A673 (cell line): ENCODE results near the gene MST1. TPM values are rescaled to one million over a fixed set of nuclear protein-coding genes. Genes with fewer than 3 reads are reported as not detected.
A peak's percentile ranks its signal among the peaks of the same experiment; 100 is the strongest.

Source experiments
- BruUV-seq: library from RNA; stranded (reverse); fragments of 400-500 nt; replicated peaks from 2 replicates; lab custom pipeline; 2021; lab: Mats Ljungman, UMichigan
- CTCF ChIA-PET: fragments of 300-600 bp; sonication (Branson Sonifier 250); formaldehyde crosslinking; loops from one replicate; lab custom pipeline; 2022; ENCODE audit warnings: antibody characterized with exemption; lab: Charles Lee
- POLR2A ChIA-PET: fragments of 300-600 bp; sonication (Branson Sonifier 250); formaldehyde crosslinking; loops from one replicate; lab custom pipeline; 2022; ENCODE audit warnings: antibody characterized with exemption; ENCODE audit not compliant: low non-redundant PET; lab: Charles Lee
- DNase-seq: peaks from one replicate; pipeline ENCODE4 v3.0.0-alpha.2; 2015; ENCODE audit warnings: low spot score
- H3K27ac ChIP-seq: fragments of 200-600 bp; sonication (generic); 2 replicates; pipeline ENCODE4 v1.5.1; 2016; ENCODE audit warnings: mixed run types, low read depth, mild to moderate bottlenecking, mixed read lengths, antibody characterized with exemption, low read length; ENCODE audit not compliant: poor library complexity, severe bottlenecking
- H3K27me3 ChIP-seq: fragments of 200-600 bp; sonication (generic); replicated peaks from 2 replicates; pipeline ENCODE4 v1.6.1; 2017; ENCODE audit warnings: mixed run types, low read depth, mild to moderate bottlenecking, mixed read lengths, antibody characterized with exemption, low read length; ENCODE audit not compliant: insufficient read depth, poor library complexity
- H3K36me3 ChIP-seq: fragments of 200-600 bp; sonication (generic); 2 replicates; pipeline ENCODE4 v1.6.1; 2016; ENCODE audit warnings: mixed run types, mild to moderate bottlenecking, mixed read lengths, antibody characterized with exemption, low read length; ENCODE audit not compliant: insufficient read depth, poor library complexity, severe bottlenecking
- H3K4me1 ChIP-seq: fragments of 200-600 bp; sonication (generic); 2 replicates; pipeline ENCODE4 v1.6.1; 2017; ENCODE audit warnings: mixed run types, mild to moderate bottlenecking, mixed read lengths, antibody characterized with exemption, low read length; ENCODE audit not compliant: insufficient read depth, poor library complexity, severe bottlenecking
- H3K4me3 ChIP-seq: fragments of 200-600 bp; sonication (generic); 2 replicates; pipeline ENCODE4 v1.5.1; 2016; ENCODE audit warnings: low read depth, mixed run types, mild to moderate bottlenecking, mixed read lengths, low read length; ENCODE audit not compliant: poor library complexity, severe bottlenecking
- H3K9me3 ChIP-seq: fragments of 200-600 bp; sonication (generic); 2 replicates; pipeline ENCODE4 v1.6.1; 2016; ENCODE audit warnings: mixed run types, low read depth, mild to moderate bottlenecking, mixed read lengths, antibody characterized with exemption, low read length; ENCODE audit not compliant: poor library complexity, severe bottlenecking
- EZH2 ChIP-seq: fragments of 200-600 bp; sonication (generic); IDR thresholded peaks from 2 replicates; pipeline ENCODE4 v1.6.1; 2017; ENCODE audit warnings: borderline replicate concordance, low read depth, mild to moderate bottlenecking, mixed read lengths, antibody characterized with exemption, low read length; ENCODE audit not compliant: poor library complexity, severe bottlenecking
- intact Hi-C: fragments of 100-400 bp; cut with micrococcal nuclease; formaldehyde crosslinking; loops from one replicate; pipeline ENCODE4 v1.10.0; 2022; ENCODE audit not compliant: unreplicated experiment
- total RNA-seq: library from RNA; stranded (reverse); gene quantifications from 2 replicates; pipeline ENCODE4 v1.2.3, GENCODE V29; 2021
- TF ChIP-seq, protein P1 (sequence below): fragments of 300-800, 200-600 bp; sonication (generic); conservative IDR thresholded peaks from 2 replicates; pipeline ENCODE4 v1.5.1; 2017; ENCODE audit warnings: low read depth, mild to moderate bottlenecking, antibody characterized with exemption, low read length, moderate library complexity, mixed read lengths

Gene MST1
- total RNA-seq, 1 experiment from 2014 or later: 3.7 TPM

DNA sequence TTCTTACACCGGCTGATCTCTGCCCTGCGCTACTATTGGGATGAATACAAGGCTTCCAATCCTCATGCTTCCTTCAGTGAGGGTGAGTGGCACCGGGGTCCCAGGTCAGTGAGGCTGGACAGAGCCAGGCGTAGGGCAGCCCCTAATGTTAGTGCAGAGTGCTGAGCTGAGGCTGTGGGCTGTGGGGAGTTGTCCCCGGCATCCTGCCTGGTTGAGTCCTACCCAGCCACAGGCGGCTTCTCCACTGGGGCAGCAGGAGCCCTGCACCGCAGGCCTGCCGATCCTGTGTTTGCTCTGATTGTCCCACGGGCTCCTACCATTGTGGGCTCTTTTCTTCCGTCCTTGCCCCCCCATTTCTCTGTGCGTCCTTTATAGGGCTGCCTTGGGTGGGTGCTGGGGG lies 13.4 kb upstream of the MST1 start:
- no TSS peak for BruUV-seq
- no peaks in the 10 kb centered on the region for H3K36me3 ChIP-seq
- CTCF ChIA-PET: no interaction called here
- POLR2A ChIA-PET: no interaction called here
- no peaks in the 10 kb centered on the region for H3K9me3 ChIP-seq
- H3K27me3 ChIP-seq: no peaks in the 10 kb centered on the region
- TF ChIP-seq EZH2: no peak
- TF ChIP-seq, protein P1, sequence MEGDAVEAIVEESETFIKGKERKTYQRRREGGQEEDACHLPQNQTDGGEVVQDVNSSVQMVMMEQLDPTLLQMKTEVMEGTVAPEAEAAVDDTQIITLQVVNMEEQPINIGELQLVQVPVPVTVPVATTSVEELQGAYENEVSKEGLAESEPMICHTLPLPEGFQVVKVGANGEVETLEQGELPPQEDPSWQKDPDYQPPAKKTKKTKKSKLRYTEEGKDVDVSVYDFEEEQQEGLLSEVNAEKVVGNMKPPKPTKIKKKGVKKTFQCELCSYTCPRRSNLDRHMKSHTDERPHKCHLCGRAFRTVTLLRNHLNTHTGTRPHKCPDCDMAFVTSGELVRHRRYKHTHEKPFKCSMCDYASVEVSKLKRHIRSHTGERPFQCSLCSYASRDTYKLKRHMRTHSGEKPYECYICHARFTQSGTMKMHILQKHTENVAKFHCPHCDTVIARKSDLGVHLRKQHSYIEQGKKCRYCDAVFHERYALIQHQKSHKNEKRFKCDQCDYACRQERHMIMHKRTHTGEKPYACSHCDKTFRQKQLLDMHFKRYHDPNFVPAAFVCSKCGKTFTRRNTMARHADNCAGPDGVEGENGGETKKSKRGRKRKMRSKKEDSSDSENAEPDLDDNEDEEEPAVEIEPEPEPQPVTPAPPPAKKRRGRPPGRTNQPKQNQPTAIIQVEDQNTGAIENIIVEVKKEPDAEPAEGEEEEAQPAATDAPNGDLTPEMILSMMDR: no peak
- intact Hi-C loops: loop anchor here (5.0 kb wide), 1 partner anchor 205 kb away; no protein-coding TSS in a partner anchor
- H3K27ac ChIP-seq: no peak overlapping the region
- no peak for DNase-seq
- no peaks in the 10 kb centered on the region for H3K4me1 ChIP-seq
- no peak overlapping the region for H3K4me3 ChIP-seq

DNA sequence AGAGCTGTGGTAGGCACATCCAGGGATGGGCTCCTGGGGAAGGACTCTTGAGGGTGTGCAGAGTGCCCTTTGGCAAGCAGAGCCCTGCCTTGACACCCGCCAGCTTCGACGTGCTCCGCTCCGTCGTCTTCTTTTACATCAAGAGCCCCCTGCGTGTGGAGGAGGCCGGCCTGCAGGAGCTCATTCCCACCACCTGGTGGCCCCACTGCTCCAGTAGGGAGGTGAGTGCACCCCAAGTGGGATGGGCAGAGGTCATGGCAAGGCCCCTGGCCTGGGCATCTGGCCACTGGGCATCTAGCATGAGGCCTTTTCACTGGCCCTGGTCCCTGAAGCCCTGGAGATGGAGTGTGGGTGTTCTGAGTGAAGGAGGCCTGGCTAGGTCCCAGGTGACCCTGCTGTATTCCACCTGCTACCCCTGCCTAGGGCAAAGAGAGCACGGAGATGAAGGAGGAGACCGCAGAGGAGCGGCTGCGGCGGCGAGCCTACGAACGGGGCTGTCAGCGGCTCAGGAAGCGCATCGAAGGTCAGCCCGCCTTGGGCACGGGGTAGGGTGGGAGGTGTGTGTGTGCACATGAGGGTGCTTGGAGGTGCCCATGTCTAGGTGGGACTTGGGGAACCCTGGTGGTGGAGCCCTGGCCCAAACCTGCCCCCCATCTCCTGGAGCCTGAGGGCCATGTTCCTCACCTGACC lies 12.3 kb upstream of the MST1 start:
- BruUV-seq: no TSS peak

DNA sequence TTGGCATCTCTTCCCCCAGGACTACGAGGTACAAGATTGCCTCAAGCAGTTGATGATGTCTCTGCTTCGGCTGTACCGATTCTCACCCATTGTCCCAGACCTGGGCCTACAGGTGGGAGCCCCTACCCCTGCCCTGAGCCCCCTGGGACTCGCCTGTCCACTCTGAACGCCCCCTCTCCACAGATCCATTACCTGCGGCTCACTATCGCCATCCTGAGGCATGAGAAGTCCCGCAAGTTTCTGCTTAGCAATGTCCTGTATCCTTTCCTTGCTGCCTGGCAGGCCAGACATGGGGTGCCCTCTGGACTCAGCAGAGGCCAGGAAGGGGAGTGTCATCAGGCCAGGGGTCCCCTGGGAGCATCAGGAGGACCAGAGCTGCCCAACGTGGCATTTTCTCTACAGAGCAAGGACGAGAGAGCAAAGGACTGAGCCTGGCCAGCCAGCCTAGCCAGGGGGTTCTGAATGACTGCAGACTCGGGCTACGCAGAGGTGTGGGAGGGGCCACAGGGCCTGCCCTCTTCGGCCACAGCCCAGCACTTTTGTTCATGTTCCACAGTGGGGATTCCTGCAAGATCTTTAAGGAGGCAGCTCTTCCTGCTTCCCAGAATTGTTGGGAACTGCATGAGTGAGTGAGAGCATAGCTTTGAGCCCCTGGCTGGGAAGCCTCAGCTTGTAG lies 11.3 kb upstream of the MST1 start:
- no TSS peak for BruUV-seq
- Histone ChIP-seq H3K4me3 (no peak overlapping the region), H3K36me3 (no peaks in the 10 kb centered on the region), H3K9me3 (no peaks in the 10 kb centered on the region), H3K27me3 (no peaks in the 10 kb centered on the region), H3K4me1 (no peaks in the 10 kb centered on the region), H3K27ac (no peak overlapping the region)
- ChIA-PET CTCF (interaction anchor here (1.0 kb wide), 2 partner anchors 161 to 200 kb away, joined by 3 to 5 read pairs; no protein-coding TSS in a partner anchor), POLR2A (no interaction called here)
- DNase-seq: no peak
- TF ChIP-seq, protein P1: no peak; the same call in 1 of the 2 replicates
- TF ChIP-seq EZH2: no peak
- intact Hi-C loops: loop anchor here (5.0 kb wide), 1 partner anchor 207 kb away; no protein-coding TSS in a partner anchor

More for the DNA sequence above, 12.3 kb upstream of the MST1 start:
- no peak for DNase-seq
- POLR2A ChIA-PET: no interaction called here
- no peak overlapping the region for H3K27ac ChIP-seq
- H3K36me3 ChIP-seq: no peaks in the 10 kb centered on the region
- no peaks in the 10 kb centered on the region for H3K4me1 ChIP-seq
- TF ChIP-seq, protein P1: peak; percentile 24; the same call in 1 of the 2 replicates
- no peak for TF ChIP-seq EZH2
- intact Hi-C loops: loop anchor here (5.0 kb wide), 1 partner anchor 206 kb away; no protein-coding TSS in a partner anchor
- H3K27me3 ChIP-seq: no peaks in the 10 kb centered on the region
- no peaks in the 10 kb centered on the region for H3K9me3 ChIP-seq
- H3K4me3 ChIP-seq: no peak overlapping the region
- CTCF ChIA-PET: interaction anchor here (1.0 kb wide), 2 partner anchors 162 to 199 kb away, joined by 3 to 5 read pairs; no protein-coding TSS in a partner anchor
